ENCODE data around the gene EXOC6B. TPM values are rescaled to one million over a fixed set of nuclear protein-coding genes. Genes with fewer than 3 reads are reported as not detected.

Gene EXOC6B
- total and polyA plus RNA-seq, 8 donors, result 2.4 to 19.2 (median 11.3) TPM

DNA sequence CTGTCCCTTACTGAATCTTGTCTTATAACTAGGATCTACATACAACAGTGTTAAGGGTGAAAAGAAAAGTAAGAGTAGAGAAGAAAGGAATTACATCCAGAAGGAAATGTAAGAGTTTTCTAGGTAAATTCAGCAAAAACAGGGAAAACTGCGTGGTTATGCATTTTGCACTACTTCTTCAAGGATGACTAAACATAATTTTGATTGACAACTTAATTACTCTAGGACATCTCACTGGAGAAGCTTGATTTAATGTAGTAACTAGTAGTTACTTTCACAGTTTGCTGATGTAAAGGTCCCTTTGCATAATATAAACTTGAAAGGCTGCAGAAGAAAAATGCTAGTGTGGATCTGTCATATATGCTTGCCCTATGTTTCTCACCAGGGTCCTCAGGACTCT lies 464.8 kb downstream of the EXOC6B start:
- Histone ChIP-seq H3K9me3 (no peaks in the 10 kb centered on the region), H3K27me3 (no peaks in the 10 kb centered on the region), H3K36me3 (no peaks in the 10 kb centered on the region), H3K27ac (no peak overlapping the region), H3K4me1 (no peaks in the 10 kb centered on the region), H3K4me3 (no peak overlapping the region)
- WGBS, 2 donors, result 92 to 95% methylated on average over 1 of the region's 1 CpG
- ATAC-seq, result no peak
- DNase-seq, result no peak
- TF ChIP-seq, protein P1, sequence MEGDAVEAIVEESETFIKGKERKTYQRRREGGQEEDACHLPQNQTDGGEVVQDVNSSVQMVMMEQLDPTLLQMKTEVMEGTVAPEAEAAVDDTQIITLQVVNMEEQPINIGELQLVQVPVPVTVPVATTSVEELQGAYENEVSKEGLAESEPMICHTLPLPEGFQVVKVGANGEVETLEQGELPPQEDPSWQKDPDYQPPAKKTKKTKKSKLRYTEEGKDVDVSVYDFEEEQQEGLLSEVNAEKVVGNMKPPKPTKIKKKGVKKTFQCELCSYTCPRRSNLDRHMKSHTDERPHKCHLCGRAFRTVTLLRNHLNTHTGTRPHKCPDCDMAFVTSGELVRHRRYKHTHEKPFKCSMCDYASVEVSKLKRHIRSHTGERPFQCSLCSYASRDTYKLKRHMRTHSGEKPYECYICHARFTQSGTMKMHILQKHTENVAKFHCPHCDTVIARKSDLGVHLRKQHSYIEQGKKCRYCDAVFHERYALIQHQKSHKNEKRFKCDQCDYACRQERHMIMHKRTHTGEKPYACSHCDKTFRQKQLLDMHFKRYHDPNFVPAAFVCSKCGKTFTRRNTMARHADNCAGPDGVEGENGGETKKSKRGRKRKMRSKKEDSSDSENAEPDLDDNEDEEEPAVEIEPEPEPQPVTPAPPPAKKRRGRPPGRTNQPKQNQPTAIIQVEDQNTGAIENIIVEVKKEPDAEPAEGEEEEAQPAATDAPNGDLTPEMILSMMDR (IDR thresholded peaks at IDR 0.05), result no peak
- no peak for FAIRE-seq
- intact Hi-C loops (cut with DNase I), result no loop called here

DNA sequence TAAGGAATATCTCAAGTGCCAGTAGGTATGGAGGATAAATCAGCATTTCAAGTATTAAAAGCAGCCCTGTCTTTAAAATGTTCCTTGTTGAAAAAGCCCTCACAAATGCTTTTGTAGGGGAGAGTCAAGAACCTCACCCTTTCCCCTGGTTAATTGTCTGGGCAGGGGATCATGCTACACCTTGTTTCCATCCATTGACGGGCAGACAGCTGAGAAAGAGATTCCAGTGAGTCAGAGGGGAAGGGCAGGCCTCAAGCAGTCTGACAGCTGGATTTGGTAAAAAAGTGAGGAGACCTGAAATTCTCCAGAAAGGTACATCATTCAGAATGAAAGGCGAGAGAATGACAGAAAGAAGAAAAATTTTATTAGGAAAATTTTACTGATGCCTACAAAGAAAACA lies 475.0 kb downstream of the EXOC6B start:
- WGBS, 2 donors, result 92 to 96% methylated on average over 2 of the region's 2 CpGs
- no peak overlapping the region for H3K27ac ChIP-seq
- DNase-seq (no peak), FAIRE-seq (no peak), ATAC-seq (no peak)
- intact Hi-C loops (cut with DNase I), result no loop called here
- TF ChIP-seq, protein P1 (IDR thresholded peaks at IDR 0.05), result no peak
- H3K36me3 ChIP-seq, result no peaks in the 10 kb centered on the region
- H3K9me3 ChIP-seq, result no peaks in the 10 kb centered on the region
- H3K27me3 ChIP-seq, result no peaks in the 10 kb centered on the region
- no peaks in the 10 kb centered on the region for H3K4me1 ChIP-seq
- no peak overlapping the region for H3K4me3 ChIP-seq

DNA sequence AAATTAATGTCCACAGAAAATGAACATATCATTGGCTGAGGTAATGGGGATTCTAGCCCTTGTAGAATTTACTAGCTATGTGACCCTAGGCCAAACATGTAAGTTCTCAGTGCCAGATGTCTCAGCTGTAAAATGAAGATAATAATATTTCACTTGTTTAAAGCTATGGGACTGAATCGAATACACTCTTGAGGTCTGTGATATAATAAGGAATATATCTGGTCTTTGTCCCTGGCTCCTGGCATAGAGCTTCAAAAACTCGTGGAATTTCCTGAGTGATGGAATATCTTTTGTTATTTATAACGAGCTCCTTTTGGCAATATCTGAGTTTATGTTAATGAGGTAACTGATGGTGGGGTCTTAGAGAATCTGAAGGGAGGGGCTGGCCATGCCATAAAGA lies 476.8 kb downstream of the EXOC6B start:
- Histone ChIP-seq H3K27me3 (no peaks in the 10 kb centered on the region), H3K4me1 (no peaks in the 10 kb centered on the region), H3K27ac (no peak overlapping the region), H3K9me3 (no peaks in the 10 kb centered on the region), H3K4me3 (no peak overlapping the region), H3K36me3 (no peaks in the 10 kb centered on the region)
- intact Hi-C loops (cut with DNase I), result no loop called here
- ATAC-seq, result no peak
- no peak for DNase-seq
- TF ChIP-seq, protein P1 (IDR thresholded peaks at IDR 0.05), result no peak
- WGBS, 2 donors, result 75 to 81% methylated on average over 3 of the region's 3 CpGs
- no peak for FAIRE-seq

DNA sequence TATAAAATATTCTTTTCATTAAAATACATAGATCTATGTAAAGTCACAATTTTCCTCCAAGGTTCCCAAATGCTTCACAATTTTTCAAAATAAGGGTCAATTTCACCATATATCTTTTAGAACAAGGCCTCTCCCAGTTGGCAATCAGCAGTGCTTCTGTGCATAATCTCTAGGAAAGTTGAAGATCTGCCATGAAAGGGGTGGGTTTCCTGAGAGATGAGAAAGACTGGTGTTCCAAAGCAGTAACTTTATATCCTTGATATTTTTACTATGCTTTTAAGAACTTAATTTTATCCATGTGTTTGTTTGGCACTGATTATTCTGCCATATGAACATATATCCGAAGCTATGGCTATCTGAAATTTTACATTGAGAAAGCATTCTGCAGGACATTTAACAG lies 478.8 kb downstream of the EXOC6B start:
- ATAC-seq (no peak), FAIRE-seq (no peak), DNase-seq (no peak)
- no peaks in the 10 kb centered on the region for H3K9me3 ChIP-seq
- WGBS, 2 donors, result 92 to 95% methylated on average over 1 of the region's 1 CpG
- no peaks in the 10 kb centered on the region for H3K36me3 ChIP-seq
- no peaks in the 10 kb centered on the region for H3K4me1 ChIP-seq
- H3K27ac ChIP-seq, result no peak overlapping the region
- intact Hi-C loops (cut with DNase I), result no loop called here
- TF ChIP-seq, protein P1 (IDR thresholded peaks at IDR 0.05), result no peak
- no peaks in the 10 kb centered on the region for H3K27me3 ChIP-seq
- no peak overlapping the region for H3K4me3 ChIP-seq

DNA sequence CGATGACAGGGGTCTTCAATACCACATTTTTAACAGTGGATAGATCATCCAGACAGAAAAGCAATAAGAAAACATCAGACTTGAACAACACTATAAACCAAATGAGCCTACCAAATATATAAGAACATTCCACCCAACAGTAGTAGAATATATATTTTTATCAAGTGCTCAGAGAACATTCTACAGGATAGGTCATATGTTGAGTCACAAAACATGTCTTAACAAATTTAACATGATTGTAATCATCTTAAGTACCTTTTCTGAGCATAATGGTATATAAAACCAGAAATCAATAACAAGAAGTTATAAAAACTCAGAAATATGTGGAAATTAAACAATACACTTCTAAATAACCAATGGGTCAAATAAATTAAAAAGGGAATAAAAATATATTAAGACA lies 484.2 kb downstream of the EXOC6B start:
- ATAC-seq (no peak), FAIRE-seq (no peak), DNase-seq (no peak)
- no peaks in the 10 kb centered on the region for H3K36me3 ChIP-seq
- no peak overlapping the region for H3K4me3 ChIP-seq
- no peaks in the 10 kb centered on the region for H3K4me1 ChIP-seq
- no peaks in the 10 kb centered on the region for H3K9me3 ChIP-seq
- 97 to 100% methylated on average over 1 of the region's 1 CpG for WGBS, 2 donors
- TF ChIP-seq, protein P1 (IDR thresholded peaks at IDR 0.05), result no peak
- no peak overlapping the region for H3K27ac ChIP-seq
- intact Hi-C loops (cut with DNase I), result no loop called here
- no peaks in the 10 kb centered on the region for H3K27me3 ChIP-seq

All from pancreas (tissue), 10 donors.